ENCODE measurements around the gene CSRNP2.

Gene CSRNP2

DNA sequence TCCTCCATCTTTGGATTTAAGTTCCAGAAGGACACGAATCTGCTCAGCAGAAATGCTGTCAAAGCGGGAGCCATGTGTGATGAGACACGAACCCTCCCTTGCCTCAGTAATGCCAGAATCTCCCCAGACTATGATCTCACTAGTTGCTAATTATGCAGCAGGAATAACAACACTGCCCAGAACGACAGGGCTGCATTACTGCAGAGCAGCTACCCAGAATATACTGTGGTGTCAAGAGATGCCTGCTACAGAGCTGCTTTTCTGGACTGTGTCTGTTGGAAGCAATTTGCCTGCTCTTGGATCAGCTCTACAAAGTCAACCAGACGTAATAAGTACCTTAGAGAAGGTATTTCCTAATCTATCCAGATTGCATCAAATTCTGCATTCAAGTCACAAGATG, 5.5 kb downstream of the CSRNP2 start:
- peak; percentile 73 for DNase-seq (ENCODE audit: low spot score)

DNA sequence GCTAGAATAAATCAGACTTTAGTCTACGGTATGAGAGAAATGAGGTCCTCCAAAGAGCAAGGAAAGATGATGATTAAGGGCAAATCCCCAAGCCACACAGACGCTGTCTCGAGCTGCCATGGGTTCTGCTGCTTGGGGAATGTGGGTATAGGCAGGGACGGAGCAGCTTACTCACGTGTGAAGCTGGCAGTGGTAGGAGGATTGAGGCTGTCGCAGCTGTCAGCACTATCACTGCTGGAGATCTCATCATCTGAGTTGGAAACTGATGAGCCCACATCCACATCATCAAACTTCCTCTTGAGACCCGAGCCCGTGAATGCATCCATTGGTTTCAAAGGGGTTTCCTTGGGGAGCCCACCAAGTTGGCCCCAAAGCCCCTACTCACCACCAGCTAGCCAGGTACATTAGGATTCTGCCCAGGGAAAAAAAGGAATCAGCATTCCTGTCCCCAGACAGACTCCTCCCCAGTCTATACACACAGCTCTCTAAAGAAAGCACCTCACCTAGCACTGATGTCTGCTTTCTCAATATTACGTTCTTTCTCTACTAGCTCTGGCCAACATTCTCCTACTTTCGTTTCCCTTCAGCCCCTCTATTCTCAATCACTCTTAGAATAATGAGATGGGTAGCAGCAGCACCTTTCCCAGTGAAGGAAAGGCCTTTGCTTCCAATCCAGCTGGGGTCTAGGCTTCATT, 7.0 kb downstream of the CSRNP2 start:
- no peak for DNase-seq (ENCODE audit: low spot score)

DNA sequence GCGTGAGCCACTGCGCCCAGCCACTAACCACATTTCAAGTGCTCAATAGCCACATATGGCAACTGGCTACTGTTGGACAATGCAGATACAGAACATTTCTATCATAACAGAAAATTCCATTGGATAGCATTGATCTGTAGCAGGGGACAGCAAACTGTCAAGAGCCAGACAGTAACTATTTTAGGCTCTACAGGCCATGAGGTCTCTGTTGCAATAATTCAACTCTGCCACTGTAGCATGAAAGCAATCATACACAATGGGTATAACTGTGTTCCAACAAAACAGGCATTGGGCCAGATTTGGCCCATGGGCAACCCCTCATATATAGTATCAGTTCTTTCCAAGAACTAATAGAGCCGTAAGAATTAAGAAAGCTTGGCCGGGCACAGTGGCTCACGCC, 8.0 kb downstream of the CSRNP2 start:
- no peak for DNase-seq (ENCODE audit: low spot score)

DNA sequence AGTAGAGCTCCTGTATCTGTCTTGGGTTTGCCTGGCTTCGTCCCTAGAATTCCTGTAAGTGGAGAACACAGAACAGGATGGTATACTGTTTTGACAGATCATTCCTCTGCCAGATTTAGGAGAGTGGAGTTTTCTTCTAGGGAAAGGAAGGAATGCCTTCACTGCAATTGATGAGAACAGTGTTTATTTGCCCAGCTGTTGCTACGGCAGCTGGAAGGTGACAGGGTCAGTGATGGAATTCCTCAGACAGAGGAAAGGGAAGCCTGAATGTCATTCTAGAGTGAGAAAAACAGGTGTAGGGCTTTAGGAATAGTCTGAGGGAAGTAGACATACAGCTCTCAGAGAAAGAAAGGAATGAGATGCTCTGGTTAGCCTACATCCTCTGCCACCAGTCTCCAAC, 11.7 kb downstream of the CSRNP2 start:
- no peak for DNase-seq (ENCODE audit: low spot score)

DNA sequence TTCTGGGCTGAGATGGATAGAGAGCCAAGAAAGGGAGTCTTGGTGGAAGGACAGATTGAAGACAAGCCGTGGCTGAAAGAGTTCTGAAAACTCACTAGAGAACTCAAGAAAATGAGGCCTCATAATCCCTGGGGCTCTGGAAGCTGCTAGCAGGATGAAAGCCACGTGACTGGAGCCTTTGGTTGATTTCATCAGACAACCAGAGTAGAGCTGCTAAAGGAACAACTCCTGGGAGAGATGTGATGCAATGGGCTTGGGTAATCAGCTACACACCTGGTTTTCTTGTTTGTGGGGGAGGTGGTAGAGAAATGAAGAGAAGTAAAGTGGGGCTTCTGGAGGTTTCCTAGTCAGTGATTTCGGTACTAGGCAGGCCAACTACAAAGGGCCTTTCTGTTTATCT, 13.4 kb downstream of the CSRNP2 start:
- DNase-seq (ENCODE audit: low spot score): no peak

DNA sequence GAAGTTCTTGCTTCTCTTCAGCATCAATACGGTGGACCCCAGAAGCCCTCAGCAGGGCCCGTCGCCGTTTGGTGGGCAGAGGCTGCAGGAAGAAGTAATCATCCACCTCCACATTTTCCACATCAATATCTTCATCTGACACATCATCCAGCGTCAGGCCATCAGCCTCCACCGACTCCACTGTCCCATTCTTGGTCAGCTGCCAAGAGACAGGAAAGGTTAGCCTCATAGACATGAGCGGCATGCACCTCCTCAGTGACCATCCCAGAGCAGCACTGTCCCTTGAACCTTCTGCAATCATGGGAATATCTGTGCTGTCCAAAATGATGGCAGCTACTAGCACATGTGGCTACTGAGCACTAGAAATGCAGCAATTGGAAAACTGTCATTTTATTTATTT, 15.6 kb downstream of the CSRNP2 start:
- DNase-seq (ENCODE audit: low spot score): no peak

DNA sequence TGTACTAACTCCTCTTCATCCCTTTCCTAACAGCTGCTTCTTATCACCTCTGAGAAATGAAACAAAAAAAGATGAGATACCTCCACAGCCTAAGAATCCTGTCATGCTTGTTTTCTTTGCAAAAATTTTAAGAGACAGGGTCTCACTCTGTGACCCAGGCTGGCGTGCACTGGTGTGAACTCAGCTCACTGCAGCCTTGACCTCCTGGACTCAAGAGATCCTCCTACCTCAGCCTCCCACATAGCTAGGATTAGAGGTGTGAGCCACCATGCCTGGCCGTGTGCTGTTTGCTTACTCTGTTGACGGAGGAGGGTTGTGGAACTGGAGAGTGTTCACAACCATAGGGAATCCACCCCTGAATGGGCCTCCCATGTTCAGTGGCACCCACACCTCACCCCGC, 16.2 kb downstream of the CSRNP2 start:
- DNase-seq (ENCODE audit: low spot score): no peak

DNA sequence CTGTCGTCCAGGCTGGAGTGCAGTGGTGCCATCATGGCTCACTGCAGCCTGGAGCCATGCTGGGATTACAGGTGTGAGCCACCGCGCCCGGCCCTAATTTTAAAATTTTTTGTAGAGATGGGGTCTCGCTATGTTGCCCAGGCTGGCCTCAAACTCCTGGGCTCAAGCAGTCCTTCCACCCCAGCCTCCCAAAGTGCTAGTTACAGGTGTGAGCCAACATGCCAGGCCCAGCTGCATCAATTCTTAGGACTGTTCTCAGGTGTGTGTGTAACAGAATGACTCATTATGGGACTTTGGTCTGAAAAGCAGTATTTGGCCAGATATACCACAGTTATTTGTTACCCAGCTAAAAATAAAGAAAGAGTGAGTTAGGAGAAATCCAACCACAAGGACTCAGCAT, 17.9 kb downstream of the CSRNP2 start:
- DNase-seq (ENCODE audit: low spot score): no peak

DNA sequence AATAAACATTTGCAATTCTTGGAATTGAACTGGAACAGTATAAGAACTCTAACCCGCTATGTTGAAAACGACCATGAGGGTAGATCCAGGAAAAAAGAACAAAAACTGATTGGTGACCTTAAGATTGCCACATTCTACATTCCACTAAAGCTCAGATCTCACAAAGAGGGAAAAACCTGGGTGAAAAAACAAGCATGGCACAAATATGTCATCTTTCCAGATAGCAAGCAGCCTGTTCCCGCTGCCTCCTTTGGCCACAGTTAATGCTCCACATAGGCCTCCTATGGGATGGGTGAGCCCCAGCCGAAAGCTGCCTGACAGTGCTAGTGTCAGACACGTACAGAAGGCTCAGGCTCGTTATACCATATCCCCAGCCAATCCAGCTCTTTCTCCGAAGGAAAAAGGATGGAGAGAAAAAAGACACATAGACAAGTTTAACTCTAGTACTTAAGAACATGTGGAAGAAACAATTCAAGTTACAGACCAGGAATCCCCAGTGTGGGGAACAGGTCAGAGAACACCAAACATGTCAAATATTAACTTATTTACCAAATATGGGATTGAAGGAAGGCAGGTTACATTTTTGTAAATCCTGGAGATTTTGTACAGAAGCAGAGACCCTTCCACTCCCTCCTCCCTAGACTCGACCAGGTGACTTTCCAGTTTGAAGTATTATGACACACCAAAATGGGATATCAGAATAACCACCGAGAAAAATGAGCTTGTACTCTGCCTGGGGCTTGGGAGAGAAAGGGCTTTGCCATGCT, 20.6 kb downstream of the CSRNP2 start:
- DNase-seq (ENCODE audit: low spot score): no peak

DNA sequence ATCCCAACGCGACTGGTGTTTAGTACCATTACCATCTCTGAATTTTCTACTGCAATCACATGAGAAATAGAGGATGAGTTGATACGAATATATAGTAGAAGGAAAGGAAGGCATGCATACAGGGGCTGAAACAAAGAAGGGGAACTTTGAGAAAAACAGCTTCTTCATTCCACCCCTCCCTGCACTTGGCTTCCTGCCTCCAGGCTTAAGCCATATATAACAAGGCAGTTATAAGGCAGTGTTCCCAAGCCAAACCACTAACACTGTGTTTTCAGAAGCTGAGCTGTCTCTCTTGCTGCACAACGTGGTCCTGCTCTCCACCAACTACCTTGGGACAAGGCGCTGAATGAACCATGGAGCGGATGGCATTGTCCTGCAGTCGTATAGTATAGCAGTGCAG, 24.3 kb downstream of the CSRNP2 start:
- no peak for DNase-seq (ENCODE audit: low spot score)

DNA sequence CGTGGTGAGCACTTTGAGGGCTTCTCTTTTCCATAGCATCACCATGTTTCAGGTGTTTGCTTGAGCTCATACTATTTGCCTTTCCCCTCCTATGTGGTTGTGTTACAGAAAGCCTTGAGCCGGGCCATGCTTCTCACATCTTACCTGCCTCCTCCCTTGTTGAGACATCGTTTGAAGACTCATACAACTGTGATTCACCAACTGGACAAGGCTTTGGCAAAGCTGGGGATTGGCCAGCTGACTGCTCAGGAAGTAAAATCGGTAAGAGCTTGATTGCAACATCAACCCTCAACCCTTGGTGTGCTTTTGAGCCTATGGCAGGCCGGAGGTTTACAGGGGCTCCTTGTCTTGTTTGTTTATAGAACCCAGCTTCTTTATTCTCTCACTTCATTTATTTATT, 27.2 kb downstream of the CSRNP2 start:
- DNase-seq (ENCODE audit: low spot score): no peak

DNA sequence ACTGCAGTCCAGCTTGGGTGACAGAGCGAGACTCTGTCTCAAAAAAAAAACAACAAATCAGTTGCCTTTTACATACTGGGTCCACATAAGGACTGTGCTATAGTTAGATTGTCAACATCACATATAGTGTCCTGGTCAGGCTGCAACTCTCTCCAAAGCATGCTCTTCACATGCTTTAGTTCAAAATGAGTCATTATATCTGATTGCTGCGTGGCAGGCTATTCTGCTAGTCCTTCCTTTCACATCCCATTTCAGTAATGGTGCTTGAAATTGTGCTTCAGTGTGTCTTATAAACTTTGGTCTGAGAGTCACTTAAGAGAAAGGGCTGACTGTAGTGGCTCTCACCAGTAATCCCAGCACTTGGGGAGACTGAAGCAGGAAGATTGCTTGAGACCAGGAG, 28.3 kb downstream of the CSRNP2 start:
- no peak for DNase-seq (ENCODE audit: low spot score)

DNA sequence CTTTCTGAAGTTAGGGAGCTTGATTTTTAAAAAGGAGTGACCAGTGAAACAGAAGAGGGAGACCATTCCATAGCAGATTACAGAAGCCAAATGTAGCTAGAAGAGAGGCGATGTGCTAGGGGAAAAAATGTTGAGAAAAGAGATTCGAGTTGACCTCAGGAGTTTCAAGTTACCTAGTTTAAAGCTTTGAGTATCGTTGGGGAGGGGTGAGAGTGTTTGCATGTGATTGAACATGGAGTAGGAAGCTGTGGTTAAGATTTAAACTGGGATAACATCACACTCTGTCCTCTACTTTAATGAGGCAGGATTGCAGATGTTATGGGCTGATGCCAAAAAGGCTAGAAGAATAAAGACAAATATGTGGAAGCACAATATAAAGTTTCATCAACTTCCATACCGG, 31.6 kb downstream of the CSRNP2 start:
- DNase-seq (ENCODE audit: low spot score): no peak

DNA sequence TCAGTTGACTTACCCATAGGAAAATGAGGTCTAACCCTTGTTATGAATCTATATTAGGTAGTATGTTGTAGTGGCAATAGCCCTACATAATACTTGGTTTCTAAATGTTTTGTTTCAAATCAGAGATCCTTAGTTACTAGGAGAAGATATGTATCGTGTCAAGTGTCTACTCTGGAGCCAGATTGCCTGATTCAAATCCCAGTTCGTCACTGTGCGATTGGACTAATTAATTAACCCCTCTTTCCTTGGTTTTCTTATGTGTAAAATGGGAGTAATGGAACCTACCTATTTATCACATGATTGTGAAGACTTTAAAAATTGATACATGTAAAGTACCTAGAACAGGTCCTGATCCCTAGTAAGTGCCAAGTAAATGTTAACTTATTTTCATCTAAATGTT, 33.9 kb downstream of the CSRNP2 start:
- no peak for DNase-seq (ENCODE audit: low spot score)

DNA sequence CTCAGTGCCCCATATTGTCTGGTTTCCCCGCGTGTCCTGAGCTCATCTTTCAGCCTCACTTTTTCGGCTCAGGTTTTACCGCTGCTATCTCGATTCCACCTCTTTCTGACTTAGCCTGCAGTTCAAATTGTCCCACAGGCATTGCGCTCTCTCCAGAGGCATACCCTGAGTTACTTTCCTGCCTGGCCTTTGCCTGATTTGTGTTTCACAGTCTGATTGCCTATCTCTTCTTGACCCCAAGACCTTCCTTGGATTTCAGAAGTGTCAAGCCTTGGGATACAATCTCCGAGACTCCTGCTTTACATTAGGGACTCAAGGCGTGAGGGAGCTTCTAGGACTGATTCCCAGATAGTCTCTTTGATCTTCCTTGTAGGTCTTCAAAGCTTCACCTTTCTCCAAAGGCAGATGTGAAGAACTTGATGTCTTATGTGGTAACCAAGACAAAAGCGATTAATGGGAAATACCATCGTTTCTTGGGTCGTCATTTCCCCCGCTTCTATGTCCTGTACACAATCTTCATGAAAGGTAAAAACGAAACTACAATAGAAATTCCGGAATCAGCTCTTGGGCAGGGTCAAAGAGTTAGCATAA, 34.6 kb downstream of the CSRNP2 start:
- peak; percentile 5 for DNase-seq (ENCODE audit: low spot score)

DNA sequence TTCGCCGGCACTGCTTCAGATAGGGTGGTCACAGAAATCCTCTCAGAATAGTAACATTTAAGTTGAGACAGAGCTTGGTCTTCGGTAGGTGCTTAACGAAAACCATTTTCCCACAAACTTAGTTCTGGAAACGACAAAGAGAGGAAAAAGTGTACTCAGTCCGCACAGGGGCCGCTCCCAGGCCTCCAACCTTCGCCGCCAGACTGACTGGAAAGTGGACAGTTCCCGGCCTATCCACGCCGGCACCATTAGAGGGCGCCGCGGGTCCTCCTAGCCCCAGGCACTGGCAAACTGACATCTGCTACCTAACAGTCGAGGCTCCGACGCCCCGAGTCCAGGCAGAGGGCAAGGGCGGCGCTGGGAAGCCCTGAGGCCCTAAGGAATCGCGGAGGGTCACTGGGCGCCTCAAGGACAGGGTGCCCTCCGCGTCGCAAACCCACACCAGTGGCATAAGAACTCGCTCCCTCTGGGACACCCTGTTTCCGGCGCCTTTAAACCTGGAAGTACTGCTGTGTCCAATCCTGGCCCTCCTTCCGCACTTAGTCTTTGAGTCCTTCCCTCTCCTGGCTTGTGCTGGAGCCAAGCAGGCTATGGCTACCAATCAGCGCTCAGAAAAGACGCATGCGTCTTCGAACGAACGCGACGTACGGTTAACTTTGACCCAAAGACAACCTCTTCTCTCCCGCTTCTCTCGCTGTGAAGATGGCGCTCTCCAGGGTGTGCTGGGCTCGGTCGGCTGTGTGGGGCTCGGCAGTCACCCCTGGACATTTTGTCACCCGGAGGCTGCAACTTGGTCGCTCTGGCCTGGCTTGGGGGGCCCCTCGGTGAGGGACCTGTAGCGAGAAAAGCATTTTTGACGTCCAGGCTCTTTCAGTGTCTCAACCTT, 35.5 kb downstream of the CSRNP2 start, which contains the start of gene LETMD1:
LETMD1 (plus strand) TSS at position 673 of the 886 bp plus-strand sequence; CDS start at position 703, 30 bp downstream.
- DNase-seq (ENCODE audit: low spot score): peak; percentile 99

DNA sequence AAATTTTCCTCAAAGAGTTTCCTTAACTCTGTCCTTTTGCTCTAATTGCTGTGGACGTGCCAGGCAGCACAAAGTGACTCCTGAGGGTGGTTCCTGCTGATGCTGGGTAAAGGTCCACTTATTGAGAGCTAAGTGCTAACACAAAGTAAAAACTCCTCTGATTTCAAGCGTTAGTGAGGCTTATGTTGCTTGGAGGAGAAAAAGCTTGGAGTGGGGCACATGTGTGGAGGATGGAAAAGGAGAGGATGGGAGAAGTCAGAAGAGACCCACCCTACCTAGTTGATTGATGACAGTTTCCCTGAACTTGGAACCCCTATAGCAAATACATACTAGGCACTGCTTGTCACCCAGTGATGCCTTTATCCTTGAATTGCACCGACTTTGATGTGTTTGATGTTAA, 47.1 kb downstream of the CSRNP2 start:
- no peak for DNase-seq (ENCODE audit: low spot score)

DNA sequence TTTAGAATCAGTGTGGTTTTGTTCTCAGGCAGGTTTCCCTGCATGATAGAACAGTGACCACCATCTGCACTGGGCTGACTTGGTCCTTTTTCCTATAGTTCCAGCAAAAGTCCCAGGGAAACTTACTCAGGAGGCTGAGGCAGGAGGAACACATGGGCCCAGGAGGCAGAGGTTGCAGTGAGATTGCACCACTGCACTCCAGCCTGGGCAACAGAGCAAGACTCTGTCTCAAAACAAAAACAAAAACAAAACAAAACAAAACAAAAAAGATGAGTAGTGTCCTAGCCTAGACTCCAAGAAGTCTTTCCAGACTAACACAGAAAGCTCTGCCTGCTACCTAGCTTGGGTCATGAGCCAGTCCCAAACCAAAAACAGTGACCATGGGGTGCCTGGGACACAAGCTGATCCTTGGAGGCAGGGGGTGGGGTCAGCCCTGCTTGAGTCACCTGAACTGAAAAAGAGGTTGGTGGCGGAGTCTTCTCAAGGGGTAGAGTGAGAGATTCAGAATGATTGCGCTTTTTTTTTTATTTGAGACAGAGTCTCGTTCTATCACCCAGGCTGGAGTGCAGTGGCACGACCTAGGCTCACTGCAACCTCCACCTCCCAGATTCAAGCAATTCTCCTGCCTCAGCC, 49.8 kb downstream of the CSRNP2 start:
- no peak for DNase-seq (ENCODE audit: low spot score)

DNA sequence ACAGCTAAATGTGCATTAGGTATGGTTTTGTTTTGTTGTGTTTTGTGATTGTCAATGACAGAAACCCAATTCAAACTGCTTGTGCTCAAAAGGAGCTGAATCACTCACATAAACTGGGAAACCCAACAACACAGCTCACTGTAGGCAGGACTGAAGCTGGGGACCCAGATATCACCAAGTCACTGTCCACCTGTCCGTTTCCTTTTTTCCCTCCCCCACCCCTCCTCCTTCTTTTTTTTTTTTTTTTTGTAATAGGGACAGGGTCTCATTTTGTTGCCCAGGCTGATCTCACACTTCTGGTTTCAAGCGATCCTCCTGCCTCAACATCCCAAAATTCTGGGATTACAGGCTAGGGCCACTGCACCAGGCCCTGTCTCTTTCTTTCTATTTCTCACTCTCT, 50.3 kb downstream of the CSRNP2 start:
- DNase-seq (ENCODE audit: low spot score): no peak

DNA sequence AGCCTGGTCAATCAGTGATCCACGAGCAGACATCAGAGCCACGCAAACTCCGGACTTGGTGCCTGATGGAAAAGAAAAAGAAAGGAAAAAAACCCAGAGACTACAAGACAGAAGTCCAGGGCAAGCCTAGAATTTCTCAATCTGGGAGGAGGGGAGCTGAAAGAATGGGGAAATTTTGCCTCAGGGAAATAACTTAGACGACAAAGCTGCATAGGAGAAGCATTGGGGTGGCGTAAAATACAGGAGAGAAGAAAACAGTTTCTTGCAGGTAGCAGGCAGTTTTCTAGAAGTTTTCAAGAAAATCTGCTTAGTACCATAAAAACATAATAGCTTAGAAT, 54.6 kb downstream of the CSRNP2 start:
- no peak for DNase-seq (ENCODE audit: low spot score)

DNA sequence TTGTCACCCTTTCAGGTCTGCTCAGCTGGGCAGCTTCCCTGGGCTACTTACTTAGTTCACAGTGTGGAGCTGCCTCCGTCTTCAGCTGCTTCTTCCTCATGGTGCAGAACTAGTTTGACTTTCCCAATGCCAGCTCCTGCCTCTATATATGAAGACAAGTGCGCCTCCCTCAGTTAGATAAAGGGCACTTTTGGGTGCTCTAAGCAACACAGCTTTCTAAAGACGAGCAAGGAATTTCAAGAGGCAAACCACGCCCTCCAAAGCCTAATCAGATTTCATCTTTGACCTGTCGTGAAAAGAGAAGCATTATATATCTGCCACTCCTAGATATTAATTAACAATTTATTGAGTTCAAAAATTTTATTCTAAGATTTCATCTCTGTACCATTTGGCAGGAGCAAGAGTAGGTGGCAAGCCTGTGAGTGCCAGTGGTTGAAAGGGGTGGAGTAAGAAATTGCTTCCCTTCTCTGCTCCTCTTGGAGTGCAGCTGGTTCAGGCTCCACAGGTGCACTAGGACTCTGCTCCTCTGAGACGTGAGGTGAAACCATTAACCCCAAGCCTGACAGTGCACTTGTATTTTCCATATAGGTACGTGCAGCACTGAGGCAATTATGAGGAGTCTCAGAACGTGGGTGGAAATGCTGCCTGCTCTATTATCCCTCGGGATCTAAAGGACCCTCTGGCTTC, 55.1 kb downstream of the CSRNP2 start:
- peak; percentile 75 for DNase-seq (ENCODE audit: low spot score)
